ENCODE results near the gene DBP. TPM values are rescaled to one million over a fixed set of nuclear protein-coding genes. Genes with fewer than 3 reads are reported as not detected.

The DBP gene
- polyA plus RNA-seq, 2 donors: 8.9 to 13.3 TPM

DNA sequence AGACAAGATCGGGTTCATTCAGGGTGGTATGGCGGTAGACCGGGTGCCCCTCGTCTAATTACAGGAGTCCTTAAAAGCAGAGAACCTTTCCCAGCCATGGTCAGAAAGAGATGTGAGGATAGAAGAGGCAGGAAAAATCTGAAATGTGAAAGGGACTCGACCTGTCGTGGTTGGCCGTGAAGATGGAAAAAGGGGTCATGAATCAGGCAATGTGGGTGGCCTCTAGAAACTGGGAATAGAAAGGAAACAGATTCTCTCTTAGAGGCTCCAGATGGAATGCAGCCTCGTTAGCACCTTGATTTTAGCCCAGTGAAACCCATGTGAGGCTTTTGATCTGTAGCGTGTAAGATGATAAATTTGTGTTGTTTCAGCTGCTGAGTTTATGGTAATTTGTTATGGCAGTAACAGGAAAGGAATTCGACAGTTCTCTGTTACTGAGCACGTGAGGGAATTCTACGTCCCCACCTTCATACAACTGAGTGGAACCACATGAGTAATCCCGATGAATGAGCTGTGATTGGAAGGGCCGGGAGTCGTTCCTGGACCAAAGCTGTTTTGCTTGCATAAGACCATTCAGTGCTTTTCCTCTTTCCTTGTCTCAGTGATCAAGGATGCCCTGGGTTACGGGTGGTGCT, 19.8 kb upstream of the DBP start:
- WGBS, 2 donors: 49 to 51% methylated on average over 16 of the region's 16 CpGs

GRCh38 chr19:48654299-48655059, 17.3 kb upstream of the DBP start:
- H3K36me3 ChIP-seq (ENCODE audit: control insufficient read depth in 2 of 2, insufficient read depth in 2 of 2, low read length in 1 of 2): no peaks in the 10 kb centered on the region
- H3K4me3 ChIP-seq (ENCODE audit: low read depth in 1 of 2, low read length in 2 of 2): no peak overlapping the region
- no peaks in the 10 kb centered on the region for H3K4me1 ChIP-seq (ENCODE audit: control insufficient read depth in 2 of 2, insufficient read depth in 2 of 2, low read length in 1 of 2)
- H3K9me3 ChIP-seq (ENCODE audit: control insufficient read depth in 2 of 2, insufficient read depth in 1 of 2, low read depth in 1 of 2, low read length in 1 of 2): no peaks in the 10 kb centered on the region
- WGBS, 2 donors: 45 to 47% methylated on average over 11 of the region's 11 CpGs
- no peaks in the 10 kb centered on the region for H3K27me3 ChIP-seq (ENCODE audit: control insufficient read depth in 1 of 2, insufficient read depth in 2 of 2, low read length in 2 of 2)
- H3K27ac ChIP-seq (ENCODE audit: low read depth in 2 of 2, low read length in 1 of 2): no peak overlapping the region

More for the DNA sequence above, 19.8 kb upstream of the DBP start:
- Histone ChIP-seq H3K9me3 (ENCODE audit: control insufficient read depth in 2 of 2, insufficient read depth in 1 of 2, low read depth in 1 of 2, low read length in 1 of 2) (no peaks in the 10 kb centered on the region), H3K4me3 (ENCODE audit: low read depth in 1 of 2, low read length in 2 of 2) (no peak overlapping the region), H3K27me3 (ENCODE audit: control insufficient read depth in 1 of 2, insufficient read depth in 2 of 2, low read length in 2 of 2) (no peaks in the 10 kb centered on the region), H3K4me1 (ENCODE audit: control insufficient read depth in 2 of 2, insufficient read depth in 2 of 2, low read length in 1 of 2) (no peaks in the 10 kb centered on the region), H3K36me3 (ENCODE audit: control insufficient read depth in 2 of 2, insufficient read depth in 2 of 2, low read length in 1 of 2) (no peaks in the 10 kb centered on the region), H3K27ac (ENCODE audit: low read depth in 2 of 2, low read length in 1 of 2) (no peak overlapping the region)

GRCh38 chr19:48651683-48652048, 14.5 kb upstream of the DBP start:
- H3K27me3 ChIP-seq (ENCODE audit: control insufficient read depth in 1 of 2, insufficient read depth in 2 of 2, low read length in 2 of 2): no peaks in the 10 kb centered on the region
- 78 to 92% methylated on average over 5 of the region's 5 CpGs for WGBS, 2 donors
- no peak overlapping the region for H3K4me3 ChIP-seq (ENCODE audit: low read depth in 1 of 2, low read length in 2 of 2)
- no peaks in the 10 kb centered on the region for H3K4me1 ChIP-seq (ENCODE audit: control insufficient read depth in 2 of 2, insufficient read depth in 2 of 2, low read length in 1 of 2)
- no peaks in the 10 kb centered on the region for H3K36me3 ChIP-seq (ENCODE audit: control insufficient read depth in 2 of 2, insufficient read depth in 2 of 2, low read length in 1 of 2)
- H3K9me3 ChIP-seq (ENCODE audit: control insufficient read depth in 2 of 2, insufficient read depth in 1 of 2, low read depth in 1 of 2, low read length in 1 of 2): no peaks in the 10 kb centered on the region
- H3K27ac ChIP-seq (ENCODE audit: low read depth in 2 of 2, low read length in 1 of 2): no peak overlapping the region

- Histone ChIP-seq H3K36me3 (ENCODE audit: control insufficient read depth in 2 of 2, insufficient read depth in 2 of 2, low read length in 1 of 2) (no peaks in the 10 kb centered on the region), H3K4me1 (ENCODE audit: control insufficient read depth in 2 of 2, insufficient read depth in 2 of 2, low read length in 1 of 2) (no peaks in the 10 kb centered on the region), H3K4me3 (ENCODE audit: low read depth in 1 of 2, low read length in 2 of 2) (no peak overlapping the region), H3K27me3 (ENCODE audit: control insufficient read depth in 1 of 2, insufficient read depth in 2 of 2, low read length in 2 of 2) (no peaks in the 10 kb centered on the region), H3K27ac (ENCODE audit: low read depth in 2 of 2, low read length in 1 of 2) (no peak overlapping the region), H3K9me3 (ENCODE audit: control insufficient read depth in 2 of 2, insufficient read depth in 1 of 2, low read depth in 1 of 2, low read length in 1 of 2) (no peaks in the 10 kb centered on the region)
- 92 to 93% methylated on average over 12 of the region's 12 CpGs for WGBS, 2 donors
These were observed 13.9 kb upstream of the DBP start for GRCh38 chr19:48650974-48651682.

GRCh38 chr19:48648134-48648533, 11.0 kb upstream of the DBP start:
- H3K9me3 ChIP-seq (ENCODE audit: control insufficient read depth in 2 of 2, insufficient read depth in 1 of 2, low read depth in 1 of 2, low read length in 1 of 2): no peaks in the 10 kb centered on the region
- H3K27me3 ChIP-seq (ENCODE audit: control insufficient read depth in 1 of 2, insufficient read depth in 2 of 2, low read length in 2 of 2): no peaks in the 10 kb centered on the region
- H3K4me3 ChIP-seq (ENCODE audit: low read depth in 1 of 2, low read length in 2 of 2): no peak overlapping the region
- no peaks in the 10 kb centered on the region for H3K36me3 ChIP-seq (ENCODE audit: control insufficient read depth in 2 of 2, insufficient read depth in 2 of 2, low read length in 1 of 2)
- H3K4me1 ChIP-seq (ENCODE audit: control insufficient read depth in 2 of 2, insufficient read depth in 2 of 2, low read length in 1 of 2): peaks cover 0 to 7% of the 10 kb centered on the region in 2 donors
- 75 to 77% methylated on average over 2 of the region's 2 CpGs for WGBS, 2 donors
- H3K27ac ChIP-seq (ENCODE audit: low read depth in 2 of 2, low read length in 1 of 2): no peak overlapping the region

DNA sequence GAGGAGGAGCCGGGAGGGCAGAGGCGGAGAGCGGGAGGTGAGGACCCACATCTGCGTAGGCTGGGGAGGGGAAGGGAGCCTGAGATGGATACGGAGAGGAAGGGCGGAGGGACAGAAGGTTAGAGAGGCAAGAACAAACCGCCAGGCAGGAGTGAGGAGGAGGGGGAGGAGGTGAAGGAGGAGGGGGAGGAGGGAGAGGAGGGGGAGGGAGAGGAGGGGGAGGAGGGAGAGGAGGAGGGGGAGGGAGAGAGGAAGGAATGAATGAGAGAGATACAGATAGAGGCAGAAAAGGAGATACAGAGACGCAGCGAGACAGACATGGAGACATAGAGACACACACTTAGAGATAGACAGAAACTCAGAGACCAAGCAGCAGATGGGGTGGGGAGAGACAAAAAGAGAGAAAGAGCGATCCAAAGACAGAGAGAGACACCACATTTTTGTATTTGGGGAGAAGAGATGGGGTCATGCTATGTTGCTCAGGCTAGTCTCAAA, 9.6 kb upstream of the DBP start:
- peak overlapping the region in 1 of 2 donors; percentile 51 for H3K4me3 ChIP-seq (ENCODE audit: low read depth in 1 of 2, low read length in 2 of 2)
- H3K9me3 ChIP-seq (ENCODE audit: control insufficient read depth in 2 of 2, insufficient read depth in 1 of 2, low read depth in 1 of 2, low read length in 1 of 2): no peaks in the 10 kb centered on the region
- peak overlapping the region in 1 of 2 donors; percentile 79 for H3K27ac ChIP-seq (ENCODE audit: low read depth in 2 of 2, low read length in 1 of 2)
- no peaks in the 10 kb centered on the region for H3K27me3 ChIP-seq (ENCODE audit: control insufficient read depth in 1 of 2, insufficient read depth in 2 of 2, low read length in 2 of 2)
- WGBS, 2 donors: 12 to 17% methylated on average over 6 to 8 of the region's 10 CpGs
- peaks cover 0 to 7% of the 10 kb centered on the region in 2 donors for H3K4me1 ChIP-seq (ENCODE audit: control insufficient read depth in 2 of 2, insufficient read depth in 2 of 2, low read length in 1 of 2)
- no peaks in the 10 kb centered on the region for H3K36me3 ChIP-seq (ENCODE audit: control insufficient read depth in 2 of 2, insufficient read depth in 2 of 2, low read length in 1 of 2)

DNA sequence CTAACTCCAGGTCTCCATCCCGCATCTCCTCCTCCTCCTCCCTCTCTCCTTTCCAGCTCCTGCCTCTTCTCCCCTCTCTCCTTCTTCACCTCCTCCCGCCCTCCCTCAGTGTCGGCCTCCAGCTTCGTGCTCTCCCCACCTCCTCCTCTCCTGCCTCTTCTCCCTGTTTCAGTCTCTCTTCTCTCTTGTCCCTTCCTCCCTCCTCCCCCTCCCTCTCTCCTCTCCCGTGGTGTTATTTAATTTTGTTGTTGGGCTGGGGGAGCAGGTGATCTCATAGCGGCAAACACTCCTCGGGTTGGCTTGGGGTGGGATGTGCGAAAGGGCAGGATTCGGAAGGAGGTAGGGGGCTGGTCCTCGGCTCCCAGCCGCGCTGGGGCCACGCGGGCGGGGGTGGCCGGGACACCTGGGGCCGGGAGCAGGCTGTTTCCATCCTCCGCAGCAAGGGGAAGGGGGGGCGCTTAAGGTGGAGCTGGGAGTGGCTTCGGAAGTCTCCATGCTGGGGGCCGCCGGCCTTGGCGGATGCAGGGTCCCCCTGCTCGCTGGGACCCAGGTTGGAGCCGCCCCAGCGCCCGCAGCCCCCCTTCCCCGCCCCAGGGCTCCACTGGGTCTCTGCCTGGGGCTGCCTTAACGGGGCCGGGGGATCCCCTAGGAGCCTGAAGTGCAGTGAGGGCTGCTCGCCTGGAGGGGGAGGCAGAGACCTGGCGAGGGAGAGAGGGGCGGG, 9.0 kb upstream of the DBP start, which contains the start of gene CA11:
CA11 (minus strand) TSS at position 187 of the 721 bp plus-strand sequence. CDS start 555 bp downstream, outside the sequence.
- peak within 1 kb of the TSS; percentile 76 to 79 for H3K27ac ChIP-seq (ENCODE audit: low read depth in 2 of 2, low read length in 1 of 2)
- H3K9me3 ChIP-seq (ENCODE audit: control insufficient read depth in 2 of 2, insufficient read depth in 1 of 2, low read depth in 1 of 2, low read length in 1 of 2): no peaks in the 10 kb centered on the region
- peaks cover 0 to 7% of the 10 kb centered on the region in 2 donors for H3K4me1 ChIP-seq (ENCODE audit: control insufficient read depth in 2 of 2, insufficient read depth in 2 of 2, low read length in 1 of 2)
- H3K4me3 ChIP-seq (ENCODE audit: low read depth in 1 of 2, low read length in 2 of 2): peak within 1 kb of the TSS; percentile 51 to 57
- no peaks in the 10 kb centered on the region for H3K27me3 ChIP-seq (ENCODE audit: control insufficient read depth in 1 of 2, insufficient read depth in 2 of 2, low read length in 2 of 2)
- 0 to 1% methylated on average over 25 to 33 of the region's 33 CpGs for WGBS, 2 donors
- H3K36me3 ChIP-seq (ENCODE audit: control insufficient read depth in 2 of 2, insufficient read depth in 2 of 2, low read length in 1 of 2): no peaks in the 10 kb centered on the region

DNA sequence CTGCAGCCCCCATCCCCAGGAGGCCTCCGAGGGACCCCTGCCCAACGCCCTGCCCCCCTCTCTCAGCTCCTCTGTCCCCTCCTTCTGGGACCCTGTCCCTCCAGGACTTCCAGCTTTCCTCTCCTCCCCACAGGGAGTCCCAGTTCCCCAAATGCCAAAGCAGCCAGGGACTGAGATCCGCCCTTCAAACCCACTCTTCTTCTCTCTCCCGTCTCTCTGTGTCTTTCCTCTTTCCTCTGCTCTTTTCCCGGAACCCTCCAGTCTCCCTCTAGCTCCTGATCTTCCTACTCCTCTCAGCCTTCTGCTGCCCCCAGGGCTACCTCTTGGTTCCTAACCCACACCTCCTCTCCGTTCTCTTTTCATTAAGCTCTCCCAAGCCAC, 8.4 kb upstream of the DBP start:
- peak overlapping the region; percentile 51 to 57 for H3K4me3 ChIP-seq (ENCODE audit: low read depth in 1 of 2, low read length in 2 of 2)
- WGBS, 2 donors: 0 to 1% methylated on average over 6 of the region's 6 CpGs

More for the DNA sequence above, 8.4 kb upstream of the DBP start:
- H3K27ac ChIP-seq (ENCODE audit: low read depth in 2 of 2, low read length in 1 of 2): peak overlapping the region; percentile 76 to 79
- H3K36me3 ChIP-seq (ENCODE audit: control insufficient read depth in 2 of 2, insufficient read depth in 2 of 2, low read length in 1 of 2): no peaks in the 10 kb centered on the region
- H3K27me3 ChIP-seq (ENCODE audit: control insufficient read depth in 1 of 2, insufficient read depth in 2 of 2, low read length in 2 of 2): no peaks in the 10 kb centered on the region
- no peaks in the 10 kb centered on the region for H3K9me3 ChIP-seq (ENCODE audit: control insufficient read depth in 2 of 2, insufficient read depth in 1 of 2, low read depth in 1 of 2, low read length in 1 of 2)
- H3K4me1 ChIP-seq (ENCODE audit: control insufficient read depth in 2 of 2, insufficient read depth in 2 of 2, low read length in 1 of 2): peaks cover 0 to 7% of the 10 kb centered on the region in 2 donors

Measured in esophagus (tissue), 2 donors.